ENCODE data around the gene RPP40.
"Not testable (repeated sequence)": the region's sequence is repeated elsewhere in the genome, so short reads cannot be mapped to it uniquely, and the experiment has no call there.

RPP40 gene

DNA sequence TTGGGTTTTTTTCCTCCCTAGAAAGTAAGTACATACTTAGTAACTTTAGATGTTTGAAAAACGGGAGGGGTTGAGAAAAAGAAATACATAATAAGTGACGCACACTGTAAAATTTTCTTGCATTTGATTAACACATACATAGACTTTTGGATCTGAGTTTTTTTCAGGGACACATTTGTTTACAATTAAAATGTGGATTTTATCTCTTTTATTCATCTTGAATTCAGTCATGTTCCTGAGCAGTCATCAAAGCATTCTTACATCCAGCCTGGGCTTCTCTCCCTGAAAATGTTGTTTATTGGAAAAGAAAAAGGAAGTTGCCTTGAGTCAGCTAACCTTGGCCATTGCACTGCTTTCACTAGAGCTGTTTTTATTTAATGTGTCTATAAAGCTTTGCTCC lies 8.7 kb upstream of the RPP40 start:
- Histone ChIP-seq H3K27me3 (ENCODE audit: control insufficient read depth, insufficient read depth, low read length) (no peaks in the 10 kb centered on the region), H3K9me3 (ENCODE audit: control insufficient read depth, low read depth, low read length) (no peaks in the 10 kb centered on the region), H3K4me1 (ENCODE audit: control insufficient read depth, low read depth, low read length) (no peaks in the 10 kb centered on the region), H3K9ac (ENCODE audit: low read length) (no peak overlapping the region), H3K4me3 (ENCODE audit: low read length) (no peak overlapping the region), H3K36me3 (ENCODE audit: control insufficient read depth, low read depth, low read length) (no peaks in the 10 kb centered on the region), H3K27ac (ENCODE audit: low read length) (no peak overlapping the region)

DNA sequence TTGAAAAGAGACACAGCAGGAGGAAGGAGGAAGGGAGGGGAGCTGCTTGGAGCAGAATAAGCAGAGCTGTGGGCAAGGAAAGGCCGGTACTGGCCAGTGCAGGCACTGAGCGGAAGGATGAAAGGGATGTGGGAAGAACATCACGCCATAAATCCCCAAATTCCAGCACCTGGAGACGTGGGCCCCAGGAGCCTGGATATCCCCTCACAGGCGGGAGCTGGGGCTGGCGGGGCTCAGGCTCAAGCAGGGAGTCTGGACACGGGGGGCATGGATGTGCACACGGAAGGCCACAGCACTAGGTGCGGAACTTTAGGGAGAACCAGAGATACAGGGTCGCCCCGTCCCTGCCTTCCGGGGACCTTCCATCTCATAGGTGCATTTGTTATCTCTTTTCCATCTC lies 7.5 kb upstream of the RPP40 start:
- H3K9me3 ChIP-seq (ENCODE audit: control insufficient read depth, low read depth, low read length) = no peaks in the 10 kb centered on the region
- no peaks in the 10 kb centered on the region for H3K27me3 ChIP-seq (ENCODE audit: control insufficient read depth, insufficient read depth, low read length)
- H3K4me3 ChIP-seq (ENCODE audit: low read length) = no peak overlapping the region
- no peak overlapping the region for H3K27ac ChIP-seq (ENCODE audit: low read length)
- no peaks in the 10 kb centered on the region for H3K36me3 ChIP-seq (ENCODE audit: control insufficient read depth, low read depth, low read length)
- H3K9ac ChIP-seq (ENCODE audit: low read length) = no peak overlapping the region
- no peaks in the 10 kb centered on the region for H3K4me1 ChIP-seq (ENCODE audit: control insufficient read depth, low read depth, low read length)

DNA sequence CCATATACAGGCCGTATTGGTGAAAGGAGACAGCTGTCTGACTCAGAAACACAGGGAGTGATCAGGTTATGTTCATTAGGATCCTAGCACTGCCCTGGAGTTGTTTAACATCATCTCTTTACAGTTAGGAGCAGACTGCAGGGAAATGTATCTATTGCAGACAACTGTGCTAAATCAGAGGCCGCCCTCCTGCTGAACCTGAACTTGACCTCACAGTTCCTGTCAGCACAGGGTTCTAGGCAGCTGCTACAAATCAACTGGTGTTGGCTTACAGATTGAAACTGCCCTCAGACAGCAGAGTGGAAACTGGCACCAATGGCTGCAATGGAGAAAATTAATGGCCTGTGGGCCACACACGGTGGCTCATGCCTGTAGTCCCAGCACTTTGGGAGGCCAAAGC lies 3.7 kb upstream of the RPP40 start:
- Histone ChIP-seq H3K4me1 (ENCODE audit: control insufficient read depth, low read depth, low read length) (no peaks in the 10 kb centered on the region), H3K36me3 (ENCODE audit: control insufficient read depth, low read depth, low read length) (no peaks in the 10 kb centered on the region), H3K4me3 (ENCODE audit: low read length) (no peak overlapping the region), H3K9ac (ENCODE audit: low read length) (no peak overlapping the region), H3K9me3 (ENCODE audit: control insufficient read depth, low read depth, low read length) (no peaks in the 10 kb centered on the region), H3K27ac (ENCODE audit: low read length) (no peak overlapping the region), H3K27me3 (ENCODE audit: control insufficient read depth, insufficient read depth, low read length) (no peaks in the 10 kb centered on the region)

DNA sequence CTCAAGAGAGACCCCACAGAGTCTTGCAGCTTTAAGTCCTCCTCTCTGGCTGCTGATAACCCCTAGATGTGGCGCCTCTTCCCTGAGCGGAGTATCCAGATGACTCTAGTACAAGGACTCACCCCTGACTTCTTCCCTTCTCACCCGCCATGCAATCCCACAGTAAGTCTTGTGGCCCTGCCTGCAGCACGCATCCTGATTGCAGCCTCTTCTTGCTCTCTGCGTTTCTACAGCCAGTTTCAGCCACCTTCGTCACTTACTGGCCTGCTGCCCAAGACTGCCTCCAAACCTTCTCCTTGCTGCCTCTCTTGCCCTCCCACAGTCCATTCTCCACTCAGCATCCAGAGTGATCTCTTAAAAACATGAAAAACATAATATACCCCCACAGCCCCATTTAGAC lies 2.4 kb upstream of the RPP40 start:
- Histone ChIP-seq H3K36me3 (ENCODE audit: control insufficient read depth, low read depth, low read length) (no peaks in the 10 kb centered on the region), H3K4me3 (ENCODE audit: low read length) (no peak overlapping the region), H3K4me1 (ENCODE audit: control insufficient read depth, low read depth, low read length) (no peaks in the 10 kb centered on the region), H3K27ac (ENCODE audit: low read length) (no peak overlapping the region), H3K9ac (ENCODE audit: low read length) (no peak overlapping the region), H3K9me3 (ENCODE audit: control insufficient read depth, low read depth, low read length) (no peaks in the 10 kb centered on the region), H3K27me3 (ENCODE audit: control insufficient read depth, insufficient read depth, low read length) (no peaks in the 10 kb centered on the region)

DNA sequence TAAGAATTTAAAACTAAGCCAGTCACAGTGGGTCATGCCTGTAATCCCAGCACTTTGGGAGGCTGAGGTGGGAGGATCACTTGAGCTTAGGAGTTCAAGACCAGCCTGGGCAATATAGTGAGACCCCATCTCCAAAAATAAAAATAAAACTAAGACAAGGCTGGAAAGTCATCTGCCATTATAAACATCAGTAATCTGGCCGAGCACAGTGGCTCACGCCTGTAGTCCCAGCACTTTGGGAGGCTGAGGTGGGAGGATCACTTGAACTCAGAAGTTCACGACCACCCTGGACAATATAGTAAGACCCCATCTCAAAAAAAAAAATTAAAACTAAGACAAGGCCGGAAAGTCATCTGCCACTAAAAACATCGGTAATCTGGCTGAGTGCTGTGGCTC lies 1.2 kb upstream of the RPP40 start:
- H3K27me3 ChIP-seq (ENCODE audit: control insufficient read depth, insufficient read depth, low read length); H3K36me3 ChIP-seq (ENCODE audit: control insufficient read depth, low read depth, low read length); H3K4me3 ChIP-seq (ENCODE audit: low read length); H3K27ac ChIP-seq (ENCODE audit: low read length); H3K9ac ChIP-seq (ENCODE audit: low read length); H3K4me1 ChIP-seq (ENCODE audit: control insufficient read depth, low read depth, low read length); H3K9me3 ChIP-seq (ENCODE audit: control insufficient read depth, low read depth, low read length): not testable (repeated sequence)

DNA sequence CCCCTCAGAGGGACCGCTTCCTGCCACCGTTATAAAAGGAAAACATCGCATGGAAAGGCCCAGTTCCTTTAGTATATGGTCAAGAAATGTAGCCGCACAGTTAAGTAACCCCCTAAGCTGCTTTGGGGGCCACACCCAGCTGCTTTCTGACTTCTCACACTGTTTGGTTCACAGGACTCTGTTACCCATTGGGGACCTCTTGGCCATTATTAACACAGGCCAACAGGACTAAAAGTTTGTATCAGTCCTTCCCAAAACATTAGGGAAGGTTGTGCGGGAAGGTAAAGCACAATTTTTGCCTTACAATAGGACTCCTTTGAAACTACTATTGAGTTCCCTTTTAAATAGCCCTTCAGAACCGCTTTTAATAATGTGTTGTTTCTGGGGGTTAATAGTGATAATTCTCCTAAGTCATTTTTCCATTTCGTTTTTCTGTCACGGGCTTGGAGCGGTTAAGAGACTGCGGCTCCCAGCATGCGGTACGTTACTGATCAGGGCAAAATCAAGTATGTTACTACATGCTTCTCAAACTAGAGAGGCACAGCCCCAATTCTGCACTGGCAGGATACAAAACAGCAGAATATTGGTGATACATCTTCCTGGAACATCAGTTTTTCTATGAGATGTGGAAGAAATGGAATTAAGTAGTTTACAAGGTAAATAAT lies 668 bp upstream of the RPP40 start:
- Histone ChIP-seq H3K4me3 (ENCODE audit: low read length) (peak overlapping the region; percentile 93), H3K36me3 (ENCODE audit: control insufficient read depth, low read depth, low read length) (no peaks in the 10 kb centered on the region), H3K4me1 (ENCODE audit: control insufficient read depth, low read depth, low read length) (no peaks in the 10 kb centered on the region), H3K9ac (ENCODE audit: low read length) (peak overlapping the region; percentile 72), H3K9me3 (ENCODE audit: control insufficient read depth, low read depth, low read length) (no peaks in the 10 kb centered on the region), H3K27ac (ENCODE audit: low read length) (no peak overlapping the region), H3K27me3 (ENCODE audit: control insufficient read depth, insufficient read depth, low read length) (no peaks in the 10 kb centered on the region)

DNA sequence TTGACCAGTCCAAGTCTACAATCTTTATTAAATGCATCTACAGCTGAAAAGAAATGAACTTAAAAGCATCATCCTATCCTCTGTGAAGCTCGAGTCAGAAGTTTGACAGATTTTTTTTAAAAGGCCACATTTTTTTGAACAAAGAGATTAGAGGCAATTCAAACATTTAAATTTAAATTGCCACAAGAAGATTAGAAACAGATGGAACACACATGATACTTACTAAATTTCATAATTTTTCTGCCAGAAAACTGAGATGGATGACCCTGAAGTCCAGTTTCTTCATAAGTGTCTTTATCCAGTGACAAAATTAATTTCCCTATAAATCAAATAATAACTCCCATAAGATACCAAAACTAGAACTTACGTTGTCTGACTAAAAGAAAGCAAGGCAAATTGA lies 4.3 kb downstream of the RPP40 start:
- H3K4me3 ChIP-seq (ENCODE audit: low read length) = no peak overlapping the region
- H3K9me3 ChIP-seq (ENCODE audit: control insufficient read depth, low read depth, low read length) = no peaks in the 10 kb centered on the region
- no peak overlapping the region for H3K27ac ChIP-seq (ENCODE audit: low read length)
- H3K27me3 ChIP-seq (ENCODE audit: control insufficient read depth, insufficient read depth, low read length) = no peaks in the 10 kb centered on the region
- no peaks in the 10 kb centered on the region for H3K4me1 ChIP-seq (ENCODE audit: control insufficient read depth, low read depth, low read length)
- peaks cover 2% of the 10 kb centered on the region for H3K36me3 ChIP-seq (ENCODE audit: control insufficient read depth, low read depth, low read length)
- H3K9ac ChIP-seq (ENCODE audit: low read length) = no peak overlapping the region

DNA sequence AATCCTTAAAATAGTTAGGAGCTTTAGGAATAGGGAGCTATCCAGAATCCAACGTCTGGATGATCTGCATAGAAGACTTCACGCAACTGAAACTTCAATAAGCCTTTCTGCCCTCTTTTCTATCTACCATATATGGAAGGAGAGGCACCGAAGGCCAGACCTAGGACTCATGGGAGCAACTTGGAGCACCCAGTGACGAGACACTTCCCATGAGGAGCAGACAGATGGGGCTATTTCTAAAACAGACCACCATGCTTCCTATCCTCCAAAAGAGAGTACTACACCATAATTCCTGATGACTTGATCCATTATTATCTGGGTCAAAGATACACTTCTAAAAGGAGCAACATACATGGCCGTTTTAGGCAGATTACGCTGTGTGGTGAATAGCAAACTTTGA lies 6.0 kb downstream of the RPP40 start:
- Histone ChIP-seq H3K4me1 (ENCODE audit: control insufficient read depth, low read depth, low read length) (no peaks in the 10 kb centered on the region), H3K9ac (ENCODE audit: low read length) (no peak overlapping the region), H3K4me3 (ENCODE audit: low read length) (no peak overlapping the region), H3K27ac (ENCODE audit: low read length) (no peak overlapping the region), H3K36me3 (ENCODE audit: control insufficient read depth, low read depth, low read length) (peaks cover 4% of the 10 kb centered on the region), H3K27me3 (ENCODE audit: control insufficient read depth, insufficient read depth, low read length) (no peaks in the 10 kb centered on the region), H3K9me3 (ENCODE audit: control insufficient read depth, low read depth, low read length) (no peaks in the 10 kb centered on the region)

DNA sequence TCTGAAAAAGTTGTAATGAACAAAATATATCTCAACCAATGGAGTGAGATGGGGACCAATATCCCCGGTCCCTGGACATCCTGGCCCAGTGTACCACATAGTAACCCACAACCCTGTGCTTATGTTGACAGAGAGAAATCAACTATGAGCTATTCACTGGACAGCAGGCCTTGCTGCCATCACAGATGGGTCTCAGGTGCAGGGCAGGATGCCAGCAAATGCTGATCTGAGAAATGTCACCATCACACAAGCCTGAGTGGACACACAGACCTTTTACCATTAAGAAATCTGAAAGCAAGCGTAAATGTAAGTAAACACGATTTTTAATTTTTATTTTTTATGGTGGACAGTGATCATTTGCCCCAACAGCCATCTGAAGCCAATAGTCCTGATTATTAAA lies 9.1 kb downstream of the RPP40 start:
- Histone ChIP-seq H3K36me3 (ENCODE audit: control insufficient read depth, low read depth, low read length) (peaks cover 4% of the 10 kb centered on the region), H3K4me1 (ENCODE audit: control insufficient read depth, low read depth, low read length) (no peaks in the 10 kb centered on the region), H3K9me3 (ENCODE audit: control insufficient read depth, low read depth, low read length) (no peaks in the 10 kb centered on the region), H3K4me3 (ENCODE audit: low read length) (no peak overlapping the region), H3K9ac (ENCODE audit: low read length) (no peak overlapping the region), H3K27me3 (ENCODE audit: control insufficient read depth, insufficient read depth, low read length) (no peaks in the 10 kb centered on the region), H3K27ac (ENCODE audit: low read length) (no peak overlapping the region)

DNA sequence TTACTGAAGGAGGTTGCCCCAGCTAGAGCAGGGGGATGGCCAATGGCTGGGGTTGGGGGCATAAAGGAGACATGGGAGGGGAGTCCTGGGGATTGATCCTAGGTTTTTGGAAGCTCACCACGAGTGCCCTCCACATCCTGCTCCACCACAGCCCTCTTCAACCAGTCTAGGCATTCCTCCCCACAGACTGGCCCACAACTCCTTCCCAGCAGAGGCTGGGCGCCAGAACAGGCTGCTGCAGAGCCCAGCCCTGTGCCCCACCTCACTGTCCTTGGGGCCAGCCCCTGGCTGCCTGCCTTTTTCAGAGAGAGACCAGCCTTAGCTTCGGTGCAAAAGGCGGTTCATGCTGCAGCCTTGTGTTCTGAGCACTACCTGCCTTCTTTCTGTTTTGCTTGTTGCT lies 16.4 kb downstream of the RPP40 start:
- Histone ChIP-seq H3K27me3 (ENCODE audit: control insufficient read depth, insufficient read depth, low read length) (no peaks in the 10 kb centered on the region), H3K4me3 (ENCODE audit: low read length) (no peak overlapping the region), H3K36me3 (ENCODE audit: control insufficient read depth, low read depth, low read length) (no peaks in the 10 kb centered on the region), H3K27ac (ENCODE audit: low read length) (no peak overlapping the region), H3K9me3 (ENCODE audit: control insufficient read depth, low read depth, low read length) (no peaks in the 10 kb centered on the region), H3K4me1 (ENCODE audit: control insufficient read depth, low read depth, low read length) (no peaks in the 10 kb centered on the region), H3K9ac (ENCODE audit: low read length) (no peak overlapping the region)

DNA sequence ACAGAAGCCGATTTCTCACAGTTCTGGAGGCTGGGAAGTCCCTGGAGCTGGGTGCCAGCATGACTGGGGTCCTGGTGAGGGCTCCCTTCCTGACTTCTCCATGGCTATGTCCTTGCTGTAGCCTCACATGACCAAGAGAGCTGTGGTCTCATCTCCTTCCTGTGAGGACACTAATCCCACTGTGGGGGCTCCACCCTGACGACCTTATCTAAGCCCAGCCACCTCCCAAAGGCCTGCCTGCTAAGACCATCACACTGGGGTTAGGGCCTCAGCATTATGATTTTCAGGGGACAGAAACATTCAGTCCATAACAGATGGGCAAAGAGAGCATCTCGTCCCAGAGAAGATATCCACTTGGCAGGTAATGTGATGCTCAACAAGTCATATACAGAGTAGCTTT lies 16.8 kb downstream of the RPP40 start:
- Histone ChIP-seq H3K9me3 (ENCODE audit: control insufficient read depth, low read depth, low read length) (no peaks in the 10 kb centered on the region), H3K27ac (ENCODE audit: low read length) (no peak overlapping the region), H3K4me3 (ENCODE audit: low read length) (no peak overlapping the region), H3K9ac (ENCODE audit: low read length) (no peak overlapping the region), H3K27me3 (ENCODE audit: control insufficient read depth, insufficient read depth, low read length) (no peaks in the 10 kb centered on the region), H3K36me3 (ENCODE audit: control insufficient read depth, low read depth, low read length) (no peaks in the 10 kb centered on the region), H3K4me1 (ENCODE audit: control insufficient read depth, low read depth, low read length) (no peaks in the 10 kb centered on the region)

DNA sequence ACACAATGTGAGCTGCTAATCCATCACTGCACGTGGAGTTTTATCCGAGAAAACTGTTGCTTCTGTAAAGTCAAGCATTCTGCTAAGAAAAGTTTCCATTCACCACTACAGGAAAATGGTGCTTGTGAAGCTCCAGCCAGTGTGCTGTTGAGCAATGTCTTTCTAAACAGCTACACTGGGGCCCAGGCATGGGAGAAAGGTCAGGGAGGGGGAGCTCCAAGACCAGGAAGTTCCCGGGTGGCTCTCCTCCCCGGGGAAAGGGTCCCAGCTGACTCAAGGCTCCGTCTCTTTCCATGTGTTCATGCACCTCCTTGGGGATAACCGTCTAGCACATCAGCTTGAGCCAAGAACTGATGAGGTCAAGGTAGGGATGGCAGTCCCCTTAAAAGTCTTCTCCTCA lies 20.5 kb downstream of the RPP40 start:
- no peak overlapping the region for H3K4me3 ChIP-seq (ENCODE audit: low read length)
- H3K27ac ChIP-seq (ENCODE audit: low read length) = no peak overlapping the region
- H3K4me1 ChIP-seq (ENCODE audit: control insufficient read depth, low read depth, low read length) = no peaks in the 10 kb centered on the region
- no peaks in the 10 kb centered on the region for H3K36me3 ChIP-seq (ENCODE audit: control insufficient read depth, low read depth, low read length)
- H3K9ac ChIP-seq (ENCODE audit: low read length) = no peak overlapping the region
- no peaks in the 10 kb centered on the region for H3K27me3 ChIP-seq (ENCODE audit: control insufficient read depth, insufficient read depth, low read length)
- no peaks in the 10 kb centered on the region for H3K9me3 ChIP-seq (ENCODE audit: control insufficient read depth, low read depth, low read length)

All from iPS-18a (cell line).